DMS53 treated with DMSO at 0.1 percent for 48 hours (cell line): ENCODE measurements around the gene TMEM63B.
"Not testable (repeated sequence)": the region's sequence is repeated elsewhere in the genome, so short reads cannot be mapped to it uniquely, and the experiment has no call there.

ENCODE experiments used
- DNase-seq: peaks from one replicate; lab custom pipeline; 2025; ENCODE audit not compliant: unreplicated experiment; lab: John Stamatoyannopoulos, UW

TMEM63B gene

DNA sequence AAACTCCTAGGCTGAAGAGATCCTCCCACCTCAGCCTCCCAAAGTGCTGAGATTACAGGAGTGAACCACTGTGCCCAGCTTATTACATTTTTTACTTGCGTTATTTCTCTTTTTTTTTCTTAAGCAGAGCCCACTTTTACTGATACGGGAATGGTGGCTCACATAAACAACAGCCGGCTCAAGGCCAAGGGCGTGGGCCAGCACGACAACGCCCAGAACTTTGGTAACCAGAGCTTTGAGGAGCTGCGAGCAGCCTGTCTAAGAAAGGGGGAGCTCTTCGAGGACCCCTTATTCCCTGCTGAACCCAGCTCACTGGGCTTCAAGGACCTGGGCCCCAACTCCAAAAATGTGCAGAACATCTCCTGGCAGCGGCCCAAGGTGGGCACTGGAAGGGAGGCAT, 41.8 kb downstream of the TMEM63B start:
- DNase-seq: no peak

DNA sequence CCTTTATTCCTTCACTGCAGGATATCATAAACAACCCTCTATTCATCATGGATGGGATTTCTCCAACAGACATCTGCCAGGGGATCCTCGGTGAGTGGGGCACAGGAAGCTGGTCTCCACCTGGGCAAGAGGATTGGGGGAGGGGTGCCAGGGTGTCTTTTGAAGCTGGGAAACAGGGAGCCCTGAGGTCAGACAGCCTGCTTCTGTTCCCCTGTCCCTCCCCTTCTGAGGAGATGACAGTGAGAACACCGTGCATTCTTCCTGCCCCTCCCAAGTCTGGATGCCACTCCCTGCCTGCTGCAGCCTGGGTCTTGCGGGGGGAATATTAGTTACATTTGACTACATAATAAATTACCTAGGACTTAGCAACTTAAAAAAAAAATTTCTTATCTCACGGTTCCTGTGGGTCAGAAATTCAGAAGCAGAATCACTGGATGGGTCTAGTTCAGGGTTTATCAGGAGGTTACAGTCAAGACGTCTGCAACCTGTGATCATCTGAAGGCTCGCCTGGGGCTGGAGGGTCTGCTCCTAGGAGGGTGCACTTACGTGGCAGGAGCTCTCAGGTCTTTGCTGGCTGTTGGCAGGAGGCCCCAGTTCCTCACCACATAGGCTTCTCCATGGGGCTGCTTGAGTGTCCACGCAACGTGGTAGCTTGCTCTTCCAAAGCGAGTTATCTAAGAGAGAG, 42.7 kb downstream of the TMEM63B start:
- DNase-seq: no peak

- DNase-seq: no peak
Measured at GRCh38 chr6:44171899-44172546, 44.7 kb downstream of the TMEM63B start.

GRCh38 chr6:44172731-44173500, 45.6 kb downstream of the TMEM63B start:
- peak; percentile 72 for DNase-seq

DNA sequence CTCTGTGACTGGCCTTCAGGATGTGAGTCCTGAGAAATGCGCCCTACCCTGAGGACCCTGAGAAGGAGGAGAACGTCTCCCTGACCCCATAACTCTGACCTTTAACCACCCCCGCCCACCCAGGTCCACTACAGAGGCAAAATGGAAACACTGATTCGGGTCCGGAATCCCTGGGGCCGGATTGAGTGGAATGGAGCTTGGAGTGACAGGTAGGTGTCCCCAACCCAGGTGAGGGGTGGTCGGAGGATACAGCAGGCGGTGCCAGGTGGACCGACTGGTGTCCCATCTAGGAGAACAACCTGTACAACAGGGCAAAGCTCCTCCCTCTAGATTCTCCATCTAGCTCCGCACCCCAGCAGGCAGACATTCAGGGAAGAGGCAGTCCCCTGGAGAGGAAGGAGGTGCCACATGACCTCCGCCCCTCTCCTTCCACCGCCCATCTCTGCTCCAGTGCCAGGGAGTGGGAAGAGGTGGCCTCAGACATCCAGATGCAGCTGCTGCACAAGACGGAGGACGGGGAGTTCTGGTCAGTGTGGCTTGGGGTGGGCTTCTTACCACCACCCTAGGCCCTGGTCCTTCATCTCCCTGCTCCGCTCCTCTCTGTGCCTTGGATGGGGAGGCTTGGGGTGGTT, 48.9 kb downstream of the TMEM63B start:
- no peak for DNase-seq

- DNase-seq: no peak
Measured at GRCh38 chr6:44176762-44177509, 49.6 kb downstream of the TMEM63B start.

DNA sequence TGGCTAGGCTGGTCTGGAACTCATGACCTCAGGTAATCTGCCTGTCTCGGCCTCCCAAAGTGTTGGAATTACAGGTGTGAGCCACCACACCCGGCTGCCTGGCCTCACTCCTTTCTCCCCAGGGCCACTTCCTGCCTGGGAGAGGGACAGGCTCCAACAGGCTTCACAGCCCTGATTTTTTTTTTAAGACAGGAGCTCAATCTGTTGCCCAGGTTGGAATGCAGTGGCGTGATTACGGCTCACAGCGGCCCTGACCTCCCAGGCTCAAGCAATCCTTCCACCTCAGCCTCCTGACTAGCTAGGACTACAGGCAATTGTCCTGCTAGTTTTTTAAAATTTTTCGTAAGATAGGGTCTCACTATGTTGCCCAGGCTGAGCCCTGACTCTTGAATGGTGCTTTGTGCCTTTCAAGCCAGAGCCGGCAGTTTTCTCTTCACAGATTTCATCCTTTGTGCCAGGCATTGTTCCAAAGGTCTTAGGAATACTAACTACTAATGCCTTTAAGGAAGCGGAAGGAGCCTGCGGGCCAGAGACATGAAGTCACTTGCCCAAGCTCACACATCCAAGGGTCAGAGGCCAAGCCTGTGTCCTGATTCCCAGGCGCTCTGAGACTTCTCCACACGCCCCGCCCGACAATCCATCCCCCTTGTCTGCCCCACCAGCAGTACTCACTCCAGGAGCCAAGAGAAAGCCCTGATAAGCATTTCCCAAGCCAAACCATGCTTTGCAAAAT, 50.5 kb downstream of the TMEM63B start:
- DNase-seq: no peak

DNA sequence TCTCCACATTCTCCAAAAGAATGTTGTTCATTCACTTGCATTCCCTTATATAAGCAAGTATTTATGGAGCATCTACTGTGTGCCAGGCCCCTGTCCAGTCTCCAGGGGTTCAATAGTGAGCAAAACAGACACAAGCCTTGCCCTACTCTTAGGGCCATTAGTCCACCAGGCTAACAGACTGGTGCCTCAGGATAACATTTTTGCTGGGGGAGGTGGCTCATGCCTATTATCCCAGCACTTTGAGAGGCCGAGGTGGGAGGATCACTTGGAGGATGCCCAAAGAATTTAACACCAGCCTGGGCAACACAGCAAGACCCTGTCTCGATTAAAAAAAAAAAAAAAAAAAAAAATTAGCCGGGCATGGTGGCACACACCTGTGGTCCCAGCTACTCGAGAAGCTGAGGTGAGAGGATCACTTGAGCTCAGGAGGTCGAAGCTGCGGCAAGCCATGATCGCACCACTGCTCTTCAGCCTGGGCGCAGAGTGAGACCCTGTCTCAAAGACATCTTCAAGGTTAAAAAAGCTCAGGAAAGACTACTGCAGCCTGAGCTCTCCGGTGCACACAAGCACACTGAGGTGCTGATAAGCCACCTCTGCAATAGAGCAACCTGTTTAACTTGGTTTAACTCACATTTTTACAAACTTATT, 51.2 kb downstream of the TMEM63B start:
- no peak for DNase-seq

- DNase-seq: no peak
Measured at GRCh38 chr6:44179072-44179536, 51.8 kb downstream of the TMEM63B start.

GRCh38 chr6:44179648-44180047, 52.3 kb downstream of the TMEM63B start:
- DNase-seq: no peak

GRCh38 chr6:44180406-44180805, 53.1 kb downstream of the TMEM63B start:
- no peak for DNase-seq

DNA sequence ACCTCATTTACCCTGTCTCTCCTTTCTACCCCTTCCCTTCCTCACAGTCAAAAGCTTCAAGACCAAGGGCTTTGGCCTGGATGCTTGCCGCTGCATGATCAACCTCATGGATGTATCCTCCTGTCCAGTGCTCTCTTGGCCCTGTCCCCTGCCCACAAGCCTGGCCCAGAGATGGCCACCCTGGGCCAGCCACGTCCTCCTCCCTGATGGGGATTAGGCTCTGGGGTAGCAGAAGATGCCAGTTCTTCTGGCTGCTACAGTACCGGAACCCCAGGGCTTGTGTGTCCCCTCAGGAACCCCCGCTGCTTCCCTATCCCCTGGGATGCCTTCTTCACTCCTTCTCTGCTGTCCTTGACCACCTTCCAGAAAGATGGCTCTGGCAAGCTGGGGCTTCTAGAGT, 53.5 kb downstream of the TMEM63B start:
- no peak for DNase-seq

GRCh38 chr6:44181784-44182183, 54.4 kb downstream of the TMEM63B start:
- DNase-seq: not testable (repeated sequence)

DNA sequence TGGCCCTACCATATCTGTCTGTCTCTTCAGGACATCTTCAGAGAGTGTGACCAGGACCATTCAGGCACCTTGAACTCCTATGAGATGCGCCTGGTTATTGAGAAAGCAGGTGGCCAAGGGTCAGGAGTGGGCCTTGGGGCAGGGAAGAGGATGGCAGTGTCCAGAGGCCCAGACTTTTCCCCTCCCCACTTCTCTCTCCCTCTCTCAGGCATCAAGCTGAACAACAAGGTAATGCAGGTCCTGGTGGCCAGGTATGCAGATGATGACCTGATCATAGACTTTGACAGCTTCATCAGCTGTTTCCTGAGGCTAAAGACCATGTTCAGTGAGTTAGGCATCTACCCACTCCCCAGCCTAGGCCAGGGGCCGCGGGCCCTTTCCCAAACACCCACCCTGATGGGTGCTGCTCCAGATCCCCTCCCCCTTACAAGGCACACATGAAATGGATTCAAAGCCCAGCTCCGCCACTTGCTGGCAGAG, 55.6 kb downstream of the TMEM63B start:
- no peak for DNase-seq

DNA sequence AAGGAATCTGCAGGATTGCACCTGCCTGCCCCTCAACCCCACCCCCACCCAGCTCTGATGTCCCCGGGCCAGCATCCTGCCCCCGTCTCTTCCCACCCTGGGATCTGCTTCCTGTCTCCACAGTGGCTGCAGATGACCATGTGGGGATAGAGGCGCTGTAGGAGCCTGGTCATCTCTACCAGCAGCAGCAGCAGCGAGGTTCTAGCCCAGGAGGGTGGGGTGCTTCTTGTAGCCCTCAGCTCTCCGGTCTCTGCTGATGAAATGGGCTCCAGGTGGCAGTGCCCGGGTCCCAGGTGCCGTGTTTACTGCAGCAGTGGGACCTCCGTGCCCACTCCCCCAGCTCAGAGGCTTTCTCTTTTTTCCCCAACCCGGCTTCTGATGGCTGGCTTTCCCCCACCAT, 56.4 kb downstream of the TMEM63B start:
- no peak for DNase-seq

DNA sequence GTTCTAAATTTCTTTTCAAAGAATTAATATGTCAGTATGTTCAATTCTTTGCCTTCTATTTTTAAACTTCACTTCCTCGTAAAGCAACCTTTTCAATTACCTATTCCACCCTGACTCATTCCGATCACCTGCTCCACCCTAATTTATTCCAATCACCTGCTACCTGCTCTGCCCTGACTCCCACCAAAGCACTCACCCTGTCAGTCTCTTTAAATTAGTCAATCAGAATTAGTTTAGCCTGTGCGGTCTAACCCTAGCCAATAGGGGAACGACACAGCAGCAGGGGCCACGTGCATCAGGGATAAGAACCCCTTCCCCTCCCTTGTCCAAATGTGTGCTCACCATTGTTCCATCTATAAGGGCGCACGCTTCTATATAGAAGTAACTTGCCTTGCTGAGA, 58.0 kb downstream of the TMEM63B start:
- not testable (repeated sequence) for DNase-seq

DNA sequence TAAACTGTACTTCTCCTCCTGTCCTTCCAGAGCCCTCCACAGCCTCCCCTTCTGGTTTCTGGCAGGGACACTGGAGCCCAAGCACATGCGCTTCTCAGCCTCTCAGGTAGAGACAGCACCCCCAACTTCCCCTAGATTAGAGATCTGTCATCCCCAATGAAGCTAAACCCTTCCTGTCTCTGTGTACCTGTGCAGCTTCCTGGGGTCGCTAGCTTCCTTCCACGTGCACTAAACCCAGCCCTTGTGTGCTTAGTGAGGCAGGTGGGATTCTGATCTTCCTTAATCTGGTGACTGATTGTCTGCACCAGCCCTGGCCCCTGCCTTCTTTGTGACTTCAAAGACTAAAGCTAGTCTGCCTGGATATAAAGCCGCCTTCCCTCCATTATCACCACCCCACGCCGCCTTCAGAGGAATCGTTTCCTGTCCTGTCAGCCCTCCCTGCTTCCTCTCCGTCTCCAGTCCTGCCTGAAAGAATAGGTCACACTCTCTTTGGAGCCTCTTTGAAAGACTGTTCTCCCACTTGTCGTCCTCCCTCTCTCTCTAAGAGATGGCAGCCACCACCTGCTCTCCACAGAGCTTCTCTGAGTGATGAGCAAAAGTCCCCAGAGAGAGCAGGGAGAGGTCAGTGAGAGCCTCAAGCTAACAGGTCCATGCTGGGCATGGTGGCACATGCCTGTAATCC, 58.7 kb downstream of the TMEM63B start:
- no peak for DNase-seq

GRCh38 chr6:44186635-44187025, 59.3 kb downstream of the TMEM63B start:
- no peak for DNase-seq

- DNase-seq: no peak
Measured at GRCh38 chr6:44188819-44189218, 61.5 kb downstream of the TMEM63B start.
